A204.1 (cell line): ENCODE results near the gene NDUFC2.
"Not testable (repeated sequence)": the region's sequence is repeated elsewhere in the genome, so short reads cannot be mapped to it uniquely, and the experiment has no call there.

ENCODE experiments used
- FAIRE-seq: peaks from 2 replicates; lab custom pipeline; 2012; peaks lifted over from hg19 to GRCh38; lab: Jason Lieb, UNC

Gene NDUFC2

GRCh38 chr11:78054971-78055370, 24.7 kb downstream of the NDUFC2 start:
- no peak for FAIRE-seq

GRCh38 chr11:78050964-78051831, 28.5 kb downstream of the NDUFC2 start:
- FAIRE-seq, result no peak

- no peak for FAIRE-seq
Observed at GRCh38 chr11:78049348-78049747, 30.3 kb downstream of the NDUFC2 start.

GRCh38 chr11:78048561-78048960, 31.1 kb downstream of the NDUFC2 start:
- no peak for FAIRE-seq

- FAIRE-seq, result no peak
Observed at GRCh38 chr11:78046486-78046854, 33.2 kb downstream of the NDUFC2 start.

GRCh38 chr11:78045851-78046485, 33.7 kb downstream of the NDUFC2 start:
- no peak for FAIRE-seq

GRCh38 chr11:78044706-78045105, 35.0 kb downstream of the NDUFC2 start:
- FAIRE-seq, result no peak

GRCh38 chr11:78041843-78042440, 37.7 kb downstream of the NDUFC2 start:
- no peak for FAIRE-seq

GRCh38 chr11:78041380-78041719, 38.3 kb downstream of the NDUFC2 start:
- not testable (repeated sequence) for FAIRE-seq

GRCh38 chr11:78040691-78041379, 38.8 kb downstream of the NDUFC2 start:
- no peak for FAIRE-seq

- no peak for FAIRE-seq
Observed at GRCh38 chr11:78039919-78040671, 39.6 kb downstream of the NDUFC2 start.

GRCh38 chr11:78039391-78039918, 40.2 kb downstream of the NDUFC2 start:
- no peak for FAIRE-seq

GRCh38 chr11:78038697-78039313, 40.9 kb downstream of the NDUFC2 start:
- FAIRE-seq, result no peak

- no peak for FAIRE-seq
Observed at GRCh38 chr11:78037825-78038620, 41.6 kb downstream of the NDUFC2 start.

GRCh38 chr11:78037056-78037455, 42.6 kb downstream of the NDUFC2 start:
- no peak for FAIRE-seq

- no peak for FAIRE-seq
Observed at GRCh38 chr11:78036313-78036712, 43.3 kb downstream of the NDUFC2 start.

GRCh38 chr11:78034623-78035022, 45.0 kb downstream of the NDUFC2 start:
- no peak for FAIRE-seq

- no peak for FAIRE-seq
Observed at GRCh38 chr11:78033040-78033439, 46.6 kb downstream of the NDUFC2 start.

- FAIRE-seq, result no peak
Observed at GRCh38 chr11:78032090-78032489, 47.6 kb downstream of the NDUFC2 start.

GRCh38 chr11:78031629-78032028, 48.0 kb downstream of the NDUFC2 start:
- FAIRE-seq, result no peak
